ENCODE data around the gene PIK3CG. TPM values are rescaled to one million over a fixed set of nuclear protein-coding genes. Genes with fewer than 3 reads are reported as not detected.

The PIK3CG gene
- total RNA-seq, 1 experiment from 2014 or later: not detected

- TF ChIP-seq CTCF (IDR thresholded peaks at IDR 0.05; ENCODE audit: unreplicated experiment): no peak
- DNase-seq: no peak
- Mint-ChIP-seq H3K4me1 (ENCODE audit: low read depth, unreplicated experiment) (no peaks in the 10 kb centered on the region), H3K27me3 (ENCODE audit: unreplicated experiment) (no peaks in the 10 kb centered on the region), H3K4me3 (ENCODE audit: low read depth, unreplicated experiment) (no peak overlapping the region), H3K27ac (ENCODE audit: unreplicated experiment) (no peak overlapping the region), H3K9me3 (ENCODE audit: low read depth, unreplicated experiment) (peaks cover 2% of the 10 kb centered on the region), H3K36me3 (ENCODE audit: insufficient read depth, unreplicated experiment) (no peaks in the 10 kb centered on the region)
- no TSS peak for BruUV-seq (replicated peaks)
- CTCF ChIA-PET: interaction anchor here (0.7 kb wide), 1 partner anchor 51 kb away, joined by 5 read pairs; no protein-coding TSS in a partner anchor
- intact Hi-C loops (cut with micrococcal nuclease; ENCODE audit: unreplicated experiment): no loop called here
These were observed 36.9 kb downstream of the PIK3CG start for GRCh38 chr7:106901828-106902441.

- TF ChIP-seq CTCF (IDR thresholded peaks at IDR 0.05; ENCODE audit: unreplicated experiment): no peak
- no peaks in the 10 kb centered on the region for H3K4me1 Mint-ChIP-seq (ENCODE audit: low read depth, unreplicated experiment)
- CTCF ChIA-PET: no interaction called here
- DNase-seq: no peak
- H3K9me3 Mint-ChIP-seq (ENCODE audit: low read depth, unreplicated experiment): no peaks in the 10 kb centered on the region
- BruUV-seq (replicated peaks): no TSS peak
- intact Hi-C loops (cut with micrococcal nuclease; ENCODE audit: unreplicated experiment): no loop called here
- H3K27ac Mint-ChIP-seq (ENCODE audit: unreplicated experiment): no peak overlapping the region
- H3K4me3 Mint-ChIP-seq (ENCODE audit: low read depth, unreplicated experiment): no peak overlapping the region
- H3K27me3 Mint-ChIP-seq (ENCODE audit: unreplicated experiment): no peaks in the 10 kb centered on the region
- no peaks in the 10 kb centered on the region for H3K36me3 Mint-ChIP-seq (ENCODE audit: insufficient read depth, unreplicated experiment)
These were observed 40.7 kb downstream of the PIK3CG start for GRCh38 chr7:106905734-106906133.

GRCh38 chr7:106911959-106912358, 46.9 kb downstream of the PIK3CG start:
- H3K9me3 Mint-ChIP-seq (ENCODE audit: low read depth, unreplicated experiment): no peaks in the 10 kb centered on the region
- no peak for TF ChIP-seq CTCF (IDR thresholded peaks at IDR 0.05; ENCODE audit: unreplicated experiment)
- CTCF ChIA-PET: no interaction called here
- BruUV-seq (replicated peaks): no TSS peak
- intact Hi-C loops (cut with micrococcal nuclease; ENCODE audit: unreplicated experiment): no loop called here
- no peaks in the 10 kb centered on the region for H3K4me1 Mint-ChIP-seq (ENCODE audit: low read depth, unreplicated experiment)
- no peak overlapping the region for H3K4me3 Mint-ChIP-seq (ENCODE audit: low read depth, unreplicated experiment)
- no peaks in the 10 kb centered on the region for H3K27me3 Mint-ChIP-seq (ENCODE audit: unreplicated experiment)
- no peaks in the 10 kb centered on the region for H3K36me3 Mint-ChIP-seq (ENCODE audit: insufficient read depth, unreplicated experiment)
- no peak for DNase-seq
- H3K27ac Mint-ChIP-seq (ENCODE audit: unreplicated experiment): no peak overlapping the region

- Mint-ChIP-seq H3K27me3 (ENCODE audit: unreplicated experiment) (no peaks in the 10 kb centered on the region), H3K4me3 (ENCODE audit: low read depth, unreplicated experiment) (no peak overlapping the region), H3K27ac (ENCODE audit: unreplicated experiment) (no peak overlapping the region), H3K36me3 (ENCODE audit: insufficient read depth, unreplicated experiment) (no peaks in the 10 kb centered on the region), H3K9me3 (ENCODE audit: low read depth, unreplicated experiment) (no peaks in the 10 kb centered on the region), H3K4me1 (ENCODE audit: low read depth, unreplicated experiment) (no peaks in the 10 kb centered on the region)
- no peak for TF ChIP-seq CTCF (IDR thresholded peaks at IDR 0.05; ENCODE audit: unreplicated experiment)
- no TSS peak for BruUV-seq (replicated peaks)
- CTCF ChIA-PET: no interaction called here
- DNase-seq: no peak
- intact Hi-C loops (cut with micrococcal nuclease; ENCODE audit: unreplicated experiment): no loop called here
These were observed 49.0 kb downstream of the PIK3CG start for GRCh38 chr7:106914018-106914607.

All from Calu3 (cell line).